HepG2 (cell line): ENCODE results near the gene OAS3. TPM values are rescaled to one million over a fixed set of nuclear protein-coding genes. Genes with fewer than 3 reads are reported as not detected.

Experiments used
- ATF1 ChIP-seq: IDR thresholded peaks from 2 replicates; pipeline ENCODE4 v1.6.1; 2016; ENCODE audit warnings: mild to moderate bottlenecking, control low read depth
- BCL6 ChIP-seq: IDR thresholded peaks from 2 replicates; pipeline ENCODE4 v1.6.1; 2016; ENCODE audit warnings: missing genetic modification reagents, missing compliant biosample characterization
- E2F5 ChIP-seq: sonication (generic); formaldehyde crosslinking; conservative IDR thresholded peaks from 2 replicates; pipeline ENCODE4 v1.4.0; 2020; ENCODE audit warnings: missing genetic modification reagents
- FLYWCH1 ChIP-seq: sonication (generic); formaldehyde crosslinking; IDR thresholded peaks from 2 replicates; pipeline ENCODE4 v1.8.1; 2023; ENCODE audit warnings: mild to moderate bottlenecking, missing genetic modification reagents
- IRX3 ChIP-seq: sonication (generic); formaldehyde crosslinking; IDR thresholded peaks from 2 replicates; pipeline ENCODE4 v1.8.1; 2023; ENCODE audit warnings: mild to moderate bottlenecking, low read depth, missing genetic modification reagents, borderline replicate concordance
- KMT2B ChIP-seq: IDR thresholded peaks from 2 replicates; pipeline ENCODE4 v1.6.1; 2016; ENCODE audit warnings: missing genetic modification reagents, missing compliant biosample characterization
- MAZ ChIP-seq, 2 experiments: sonication (generic) in 1 of 2; formaldehyde crosslinking in 1 of 2; IDR thresholded peaks; 2 replicates each; pipeline versions ENCODE4 v1.5.0 to v1.6.1; 2012 to 2020; ENCODE audit warnings: low read depth in 2 of 2, mild to moderate bottlenecking in 2 of 2, borderline replicate concordance in 1 of 2, improper control_type of control experiment in 1 of 2, low read length in 1 of 2, missing genetic modification reagents in 1 of 2, moderate library complexity in 1 of 2
- MYNN ChIP-seq: sonication (generic); formaldehyde crosslinking; IDR thresholded peaks from 2 replicates; pipeline ENCODE4 v1.4.0; 2020; ENCODE audit warnings: mild to moderate bottlenecking, low read depth, missing genetic modification reagents
- PHF21A ChIP-seq: sonication (generic); formaldehyde crosslinking; IDR thresholded peaks from 2 replicates; pipeline ENCODE4 v1.5.0; 2020; ENCODE audit warnings: mild to moderate bottlenecking, missing genetic modification reagents
- RORA ChIP-seq: sonication (generic); formaldehyde crosslinking; IDR thresholded peaks from 2 replicates; pipeline ENCODE4 v1.5.0; 2020; ENCODE audit warnings: mild to moderate bottlenecking, missing genetic modification reagents, moderate library complexity
- SPEN ChIP-seq: sonication (generic); formaldehyde crosslinking; IDR thresholded peaks from 2 replicates; pipeline ENCODE4 v1.5.1; 2020; ENCODE audit warnings: low read depth, mild to moderate bottlenecking, missing genetic modification reagents
- TBP ChIP-seq: sonication (generic); formaldehyde crosslinking; IDR thresholded peaks from 2 replicates; pipeline ENCODE4 v1.5.0; 2020; ENCODE audit warnings: missing genetic modification reagents
- ZBTB20 ChIP-seq: sonication (generic); formaldehyde crosslinking; IDR thresholded peaks from 2 replicates; pipeline ENCODE4 v1.8.1; 2023; ENCODE audit warnings: missing genetic modification reagents, low read depth, mild to moderate bottlenecking, borderline replicate concordance
- ZBTB49 ChIP-seq: sonication (generic); formaldehyde crosslinking; IDR thresholded peaks from 2 replicates; pipeline ENCODE4 v1.4.0; 2020; ENCODE audit warnings: missing genetic modification reagents, borderline replicate concordance
- ZNF264 ChIP-seq: sonication (generic); formaldehyde crosslinking; IDR thresholded peaks from 2 replicates; pipeline ENCODE4 v1.4.0; 2020; ENCODE audit warnings: missing genetic modification reagents
- ZNF333 ChIP-seq: sonication (generic); formaldehyde crosslinking; IDR thresholded peaks from 2 replicates; pipeline ENCODE4 v1.4.0; 2020; ENCODE audit warnings: mild to moderate bottlenecking, missing genetic modification reagents, borderline replicate concordance
- ZNF549 ChIP-seq: sonication (generic); formaldehyde crosslinking; IDR thresholded peaks from 2 replicates; pipeline ENCODE4 v1.5.0; 2020; ENCODE audit warnings: missing genetic modification reagents
- ZNF674 ChIP-seq: sonication (generic); formaldehyde crosslinking; IDR thresholded peaks from 2 replicates; pipeline ENCODE4 v1.5.0; 2020; ENCODE audit warnings: low read depth, mild to moderate bottlenecking, missing genetic modification reagents
- ZNF709 ChIP-seq: sonication (generic); formaldehyde crosslinking; IDR thresholded peaks from 2 replicates; pipeline ENCODE4 v1.5.0; 2020; ENCODE audit warnings: mild to moderate bottlenecking, missing genetic modification reagents
- ZNF747 ChIP-seq: sonication (generic); formaldehyde crosslinking; IDR thresholded peaks from 2 replicates; pipeline ENCODE4 v1.8.1; 2023; ENCODE audit warnings: missing genetic modification reagents, mild to moderate bottlenecking, borderline replicate concordance
- ZNF768 ChIP-seq: sonication (generic); formaldehyde crosslinking; IDR thresholded peaks from 2 replicates; pipeline ENCODE4 v1.4.0; 2020; ENCODE audit warnings: missing genetic modification reagents
- ZNF775 ChIP-seq: sonication (generic); formaldehyde crosslinking; IDR thresholded peaks from 2 replicates; pipeline ENCODE4 v1.4.0; 2020; ENCODE audit warnings: missing genetic modification reagents, mild to moderate bottlenecking, moderate library complexity, borderline replicate concordance
- ZNF777 ChIP-seq: sonication (generic); formaldehyde crosslinking; IDR thresholded peaks from 2 replicates; pipeline ENCODE4 v1.4.0; 2020; ENCODE audit warnings: missing genetic modification reagents
- ZNF788 ChIP-seq: sonication (generic); formaldehyde crosslinking; IDR thresholded peaks from 2 replicates; pipeline ENCODE4 v1.5.0; 2020; ENCODE audit warnings: mild to moderate bottlenecking, missing genetic modification reagents, borderline replicate concordance
- ZNF841 ChIP-seq: sonication (generic); formaldehyde crosslinking; IDR thresholded peaks from 2 replicates; pipeline ENCODE4 v1.8.1; 2023; ENCODE audit warnings: missing genetic modification reagents, borderline replicate concordance
- polyA plus RNA-seq, 8 experiments: library from polyadenylated mRNA; depleted of rRNA in 3 of 8; stranded (reverse) in 7 of 8; unstranded in 1 of 8; fragments of >200 nt; fragmentation: Illumina TruSeq in 4 of 8; extraction: Trizol in 4 of 8; gene quantifications; 2 replicates each; pipeline versions ENCODE4 v1.2.1 to v1.2.3, GENCODE V29; 2011 to 2016; ENCODE audit warnings: low read depth in 4 of 8, missing spikeins in 1 of 8, mixed read lengths in 1 of 8; ENCODE audit not compliant: insufficient read depth in 1 of 8
- total RNA-seq, 5 experiments: library from RNA; depleted of rRNA; stranded (reverse); fragments of >200 nt; fragmentation: Illumina TruSeq; extraction: Trizol; gene quantifications; 2 replicates each; pipeline ENCODE4 v1.2.3, GENCODE V29; 2016; ENCODE audit warnings: low read depth in 1 of 5
- TF ChIP-seq, protein P1 (sequence below): sonication (generic); formaldehyde crosslinking; IDR thresholded peaks from 2 replicates; pipeline ENCODE4 v1.4.0; 2020; ENCODE audit warnings: missing genetic modification reagents

OAS3 gene
- total and polyA plus RNA-seq, 2 of the 13 experiments (the other 11 are each of a cell fraction or from before 2014, with no cell fraction given), result 4.8 to 10.5 TPM

DNA sequence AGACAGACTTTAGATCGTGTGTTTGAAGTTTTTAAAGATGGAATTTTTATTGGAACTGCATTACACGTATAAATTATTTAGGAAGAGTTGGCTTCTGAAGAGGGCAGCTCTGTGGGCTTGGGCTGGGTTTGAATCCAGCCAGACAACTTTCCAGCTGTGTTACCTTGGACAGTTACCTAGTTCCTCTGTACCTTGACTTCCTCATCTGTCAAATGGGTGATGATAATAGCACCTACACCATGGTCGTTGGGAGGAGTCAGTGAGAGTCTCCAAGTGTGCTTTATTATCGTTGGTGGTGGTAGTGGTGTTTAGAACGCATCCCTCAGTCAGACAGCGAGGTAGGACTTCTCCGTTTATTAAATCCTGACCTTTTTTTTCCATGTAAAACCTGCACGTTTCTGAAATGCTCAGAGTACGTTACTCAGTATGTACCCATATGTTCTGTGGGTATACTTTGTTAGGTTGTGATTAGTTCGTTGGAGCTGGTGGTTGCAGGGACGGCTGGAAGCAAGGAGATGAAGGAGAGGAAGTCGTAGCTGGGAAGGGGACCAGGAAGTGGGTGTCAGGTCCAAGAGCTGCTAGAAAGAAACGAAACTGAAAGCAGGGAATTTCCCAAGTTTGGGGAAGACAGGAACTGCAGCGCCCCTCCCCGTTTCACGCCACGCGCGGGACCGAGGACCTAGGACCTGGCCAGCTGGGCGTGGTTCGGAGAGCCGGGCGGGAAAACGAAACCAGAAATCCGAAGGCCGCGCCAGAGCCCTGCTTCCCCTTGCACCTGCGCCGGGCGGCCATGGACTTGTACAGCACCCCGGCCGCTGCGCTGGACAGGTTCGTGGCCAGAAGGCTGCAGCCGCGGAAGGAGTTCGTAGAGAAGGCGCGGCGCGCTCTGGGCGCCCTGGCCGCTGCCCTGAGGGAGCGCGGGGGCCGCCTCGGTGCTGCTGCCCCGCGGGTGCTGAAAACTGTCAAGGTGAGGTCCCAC is at the start of gene OAS3 (continued):
- TF ChIP-seq ZBTB49 (CRISPR knock-in tag) (no peak), ZNF841 (CRISPR knock-in tag) (no peak), E2F5 (CRISPR knock-in tag) (peak; percentile 86), BCL6 (CRISPR knock-in tag) (0 out of 2 replicates have a peak, but pooled peaks have one; percentile 30), KMT2B (CRISPR knock-in tag) (peak; percentile 81), ZNF775 (CRISPR knock-in tag) (no peak), RORA (CRISPR knock-in tag) (no peak), ZNF549 (no peak), ZNF777 (CRISPR knock-in tag) (peak; percentile 48; the same call in 1 of the 2 replicates), ZNF747 (peak; percentile 33; the same call in 1 of the 2 replicates), FLYWCH1 (no peak), IRX3 (no peak), ZNF333 (CRISPR knock-in tag) (0 out of 2 replicates have a peak, but pooled peaks have one; percentile 40), ZNF709 (CRISPR knock-in tag) (peak; percentile 51; the same call in 1 of the 2 replicates), PHF21A (CRISPR knock-in tag) (peak; percentile 32; the same call in 1 of the 2 replicates), TBP (no peak), ZNF264 (CRISPR knock-in tag) (no peak), ZNF768 (peak; percentile 7; the same call in 1 of the 2 replicates), ZNF674 (CRISPR knock-in tag) (no peak), SPEN (CRISPR knock-in tag) (peak; percentile 72), MAZ (IDR thresholded peaks at IDR 0.05; ENCODE audit: borderline replicate concordance, low read depth, low read length) (no peak), MAZ (CRISPR knock-in tag; IDR thresholded peaks at IDR 0.05; ENCODE audit: low read depth) (peak; percentile 54; the same call in 1 of the 2 replicates), MYNN (no peak), ZNF788 (CRISPR knock-in tag) (peak; percentile 59; the same call in 1 of the 2 replicates), ZBTB20 (CRISPR knock-in tag) (no peak), ATF1 (CRISPR knock-in tag) (no peak)
- TF ChIP-seq, protein P1, sequence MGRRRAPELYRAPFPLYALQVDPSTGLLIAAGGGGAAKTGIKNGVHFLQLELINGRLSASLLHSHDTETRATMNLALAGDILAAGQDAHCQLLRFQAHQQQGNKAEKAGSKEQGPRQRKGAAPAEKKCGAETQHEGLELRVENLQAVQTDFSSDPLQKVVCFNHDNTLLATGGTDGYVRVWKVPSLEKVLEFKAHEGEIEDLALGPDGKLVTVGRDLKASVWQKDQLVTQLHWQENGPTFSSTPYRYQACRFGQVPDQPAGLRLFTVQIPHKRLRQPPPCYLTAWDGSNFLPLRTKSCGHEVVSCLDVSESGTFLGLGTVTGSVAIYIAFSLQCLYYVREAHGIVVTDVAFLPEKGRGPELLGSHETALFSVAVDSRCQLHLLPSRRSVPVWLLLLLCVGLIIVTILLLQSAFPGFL (CRISPR knock-in tag), result no peak
